IPS-18a (cell line): ENCODE data around the gene LACTBL1.
"Not testable (repeated sequence)": the region's sequence is repeated elsewhere in the genome, so short reads cannot be mapped to it uniquely, and the experiment has no call there.

ENCODE experiments used
- H3K27ac ChIP-seq: one replicate; pipeline ENCODE4 v1.5.1; 2013; ENCODE audit warnings: low read length
- H3K27me3 ChIP-seq: one replicate; pipeline ENCODE4 v1.6.1; 2013; ENCODE audit warnings: mild to moderate bottlenecking, low read length; ENCODE audit not compliant: control insufficient read depth, insufficient read depth
- H3K36me3 ChIP-seq: one replicate; pipeline ENCODE4 v1.6.1; 2013; ENCODE audit warnings: low read depth, low read length; ENCODE audit not compliant: control insufficient read depth
- H3K4me1 ChIP-seq: one replicate; pipeline ENCODE4 v1.6.1; 2013; ENCODE audit warnings: low read depth, low read length; ENCODE audit not compliant: control insufficient read depth
- H3K4me3 ChIP-seq: one replicate; pipeline ENCODE4 v1.5.1; 2013; ENCODE audit warnings: low read length
- H3K9ac ChIP-seq: one replicate; pipeline ENCODE4 v1.6.1; 2013; ENCODE audit warnings: mild to moderate bottlenecking, low read length, moderate library complexity
- H3K9me3 ChIP-seq: one replicate; pipeline ENCODE4 v1.6.1; 2013; ENCODE audit warnings: low read depth, low read length; ENCODE audit not compliant: control insufficient read depth

The LACTBL1 gene

GRCh38 chr1:22958556-22958955 is 14.1 kb downstream of the LACTBL1 start:
- H3K27me3 ChIP-seq, result no peaks in the 10 kb centered on the region
- no peak overlapping the region for H3K4me3 ChIP-seq
- H3K4me1 ChIP-seq, result no peaks in the 10 kb centered on the region

DNA sequence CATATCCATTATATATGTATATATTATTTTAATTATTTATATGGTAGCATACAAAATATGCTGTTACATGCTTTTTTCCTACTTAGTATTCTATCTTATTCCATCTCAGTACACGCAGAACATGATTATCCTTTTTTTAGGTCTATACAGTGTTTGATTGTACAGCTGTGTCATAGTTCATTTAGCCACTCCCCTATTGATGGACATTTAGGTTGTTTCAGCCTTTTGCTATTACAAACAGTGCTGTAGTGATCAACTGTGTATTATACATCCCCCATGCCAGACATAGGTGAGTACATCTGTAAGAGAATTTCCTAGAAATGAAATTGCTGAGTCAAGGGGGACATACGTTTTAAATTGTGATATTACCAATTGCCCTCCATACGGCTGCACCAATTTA is 15.6 kb downstream of the LACTBL1 start:
- Histone ChIP-seq H3K27me3 (no peaks in the 10 kb centered on the region), H3K9ac (no peak overlapping the region), H3K9me3 (no peaks in the 10 kb centered on the region), H3K4me3 (no peak overlapping the region), H3K36me3 (no peaks in the 10 kb centered on the region), H3K4me1 (no peaks in the 10 kb centered on the region), H3K27ac (no peak overlapping the region)

More at GRCh38 chr1:22958556-22958955, 14.1 kb downstream of the LACTBL1 start:
- H3K36me3 ChIP-seq, result no peaks in the 10 kb centered on the region
- H3K9ac ChIP-seq, result no peak overlapping the region
- no peaks in the 10 kb centered on the region for H3K9me3 ChIP-seq
- no peak overlapping the region for H3K27ac ChIP-seq

GRCh38 chr1:22955146-22955545 is 17.5 kb downstream of the LACTBL1 start:
- Histone ChIP-seq H3K9me3 (no peaks in the 10 kb centered on the region), H3K4me3 (no peak overlapping the region), H3K27me3 (no peaks in the 10 kb centered on the region), H3K36me3 (no peaks in the 10 kb centered on the region), H3K9ac (no peak overlapping the region), H3K4me1 (no peaks in the 10 kb centered on the region), H3K27ac (no peak overlapping the region)

GRCh38 chr1:22953740-22954141 is 18.9 kb downstream of the LACTBL1 start:
- no peaks in the 10 kb centered on the region for H3K4me1 ChIP-seq
- no peak overlapping the region for H3K4me3 ChIP-seq
- H3K27me3 ChIP-seq, result no peaks in the 10 kb centered on the region
- no peak overlapping the region for H3K27ac ChIP-seq
- no peaks in the 10 kb centered on the region for H3K36me3 ChIP-seq
- H3K9me3 ChIP-seq, result no peaks in the 10 kb centered on the region
- no peak overlapping the region for H3K9ac ChIP-seq

- no peak overlapping the region for H3K9ac ChIP-seq
- no peaks in the 10 kb centered on the region for H3K27me3 ChIP-seq
- no peak overlapping the region for H3K4me3 ChIP-seq
- H3K9me3 ChIP-seq, result no peaks in the 10 kb centered on the region
- H3K27ac ChIP-seq, result no peak overlapping the region
- H3K36me3 ChIP-seq, result no peaks in the 10 kb centered on the region
- no peaks in the 10 kb centered on the region for H3K4me1 ChIP-seq
Measured at GRCh38 chr1:22953057-22953739, 19.5 kb downstream of the LACTBL1 start.

- Histone ChIP-seq H3K9me3 (no peaks in the 10 kb centered on the region), H3K4me1 (no peaks in the 10 kb centered on the region), H3K36me3 (no peaks in the 10 kb centered on the region), H3K4me3 (no peak overlapping the region), H3K9ac (no peak overlapping the region), H3K27me3 (no peaks in the 10 kb centered on the region), H3K27ac (no peak overlapping the region)
Measured at GRCh38 chr1:22952694-22953056, 20.0 kb downstream of the LACTBL1 start.

DNA sequence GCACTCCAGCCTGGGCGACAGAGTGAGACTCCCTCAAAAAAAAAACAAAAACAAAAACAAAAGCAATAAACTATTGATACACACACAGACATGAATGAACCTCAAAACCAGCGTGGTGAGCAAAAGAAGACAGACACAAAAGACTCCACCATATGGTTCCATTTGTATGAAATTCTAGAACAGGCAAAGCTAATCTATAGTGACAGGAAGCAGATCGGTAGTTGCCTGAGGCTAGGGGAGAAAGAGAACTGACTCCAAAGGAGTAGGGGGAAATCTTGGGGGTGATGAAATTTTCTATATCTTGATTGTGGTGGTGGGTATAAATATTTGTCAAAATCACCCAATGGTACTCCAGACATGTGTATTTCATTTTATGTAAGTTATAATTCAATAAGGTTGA is 20.9 kb downstream of the LACTBL1 start:
- Histone ChIP-seq H3K4me1 (no peaks in the 10 kb centered on the region), H3K36me3 (no peaks in the 10 kb centered on the region), H3K4me3 (no peak overlapping the region), H3K27ac (no peak overlapping the region), H3K27me3 (no peaks in the 10 kb centered on the region), H3K9me3 (no peaks in the 10 kb centered on the region), H3K9ac (no peak overlapping the region)

GRCh38 chr1:22949822-22950331 is 22.8 kb downstream of the LACTBL1 start:
- Histone ChIP-seq H3K4me1 (no peaks in the 10 kb centered on the region), H3K27me3 (no peaks in the 10 kb centered on the region), H3K36me3 (no peaks in the 10 kb centered on the region), H3K4me3 (no peak overlapping the region), H3K9me3 (no peaks in the 10 kb centered on the region), H3K9ac (no peak overlapping the region), H3K27ac (no peak overlapping the region)

- not testable (repeated sequence) for H3K4me1 ChIP-seq, H3K4me3 ChIP-seq, H3K36me3 ChIP-seq, H3K27ac ChIP-seq, H3K9ac ChIP-seq, H3K9me3 ChIP-seq, H3K27me3 ChIP-seq
Measured at GRCh38 chr1:22945171-22945570, 27.5 kb downstream of the LACTBL1 start.

DNA sequence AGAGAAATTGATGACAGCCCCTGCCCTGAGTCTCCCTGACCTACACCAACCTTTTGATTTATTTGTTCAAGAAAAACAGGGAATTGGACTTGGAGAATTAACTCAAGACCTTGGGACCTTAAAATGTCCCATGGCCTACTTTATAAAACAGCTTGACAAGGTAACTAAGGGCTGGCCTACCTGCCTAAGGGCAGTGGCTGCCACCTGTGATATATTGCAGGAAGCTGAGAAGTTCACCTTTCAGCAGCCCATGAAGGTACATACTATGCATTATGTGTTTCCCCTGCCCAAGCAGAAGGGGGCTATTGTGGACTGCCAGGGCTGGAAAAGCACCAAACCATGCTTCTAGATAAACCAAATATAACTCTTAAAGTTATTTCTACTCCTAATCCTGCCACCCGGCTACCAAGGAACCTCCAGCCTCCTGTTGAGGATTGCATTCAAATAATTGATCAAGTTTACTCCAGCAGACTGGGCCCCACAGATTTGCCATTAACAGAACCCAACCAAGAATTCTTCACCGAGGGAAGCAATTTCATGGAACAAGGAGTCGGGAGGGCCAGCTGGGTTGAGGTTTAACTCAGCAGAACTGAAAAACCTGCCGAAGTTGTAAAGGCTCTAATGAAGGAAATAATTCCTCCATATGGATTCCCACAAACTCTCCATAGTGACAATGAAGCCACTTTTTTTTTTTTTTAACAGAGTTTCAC is 28.2 kb downstream of the LACTBL1 start:
- H3K36me3 ChIP-seq, result no peaks in the 10 kb centered on the region
- H3K9me3 ChIP-seq, result no peaks in the 10 kb centered on the region
- H3K27ac ChIP-seq, result no peak overlapping the region
- H3K4me3 ChIP-seq, result no peak overlapping the region
- H3K27me3 ChIP-seq, result no peaks in the 10 kb centered on the region
- H3K9ac ChIP-seq, result no peak overlapping the region
- H3K4me1 ChIP-seq, result no peaks in the 10 kb centered on the region

- Histone ChIP-seq H3K27me3 (no peaks in the 10 kb centered on the region), H3K9ac (no peak overlapping the region), H3K4me3 (no peak overlapping the region), H3K4me1 (no peaks in the 10 kb centered on the region), H3K36me3 (no peaks in the 10 kb centered on the region), H3K27ac (no peak overlapping the region), H3K9me3 (no peaks in the 10 kb centered on the region)
Measured at GRCh38 chr1:22941257-22941656, 31.4 kb downstream of the LACTBL1 start.

DNA sequence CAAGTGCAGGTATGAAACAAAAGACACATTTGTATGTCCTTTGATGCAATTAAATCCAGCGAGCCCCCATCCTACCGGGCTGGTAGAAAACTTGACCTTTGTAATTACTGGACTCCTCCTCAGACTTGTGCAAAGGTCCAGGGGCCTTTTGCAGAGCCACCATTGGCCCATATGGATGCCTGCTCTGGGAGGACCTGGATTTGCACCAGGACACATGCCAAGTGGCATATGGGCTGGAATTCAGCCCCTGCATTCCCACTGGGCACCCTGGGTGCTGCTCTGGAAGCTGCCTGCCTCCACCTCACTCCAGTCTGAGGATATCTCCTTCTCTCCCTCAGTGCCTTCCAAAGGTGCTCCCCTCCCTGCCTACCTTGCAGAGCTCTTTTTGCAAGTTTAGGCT is 36.0 kb downstream of the LACTBL1 start:
- Histone ChIP-seq H3K27ac (no peak overlapping the region), H3K36me3 (no peaks in the 10 kb centered on the region), H3K9ac (no peak overlapping the region), H3K4me3 (no peak overlapping the region), H3K27me3 (no peaks in the 10 kb centered on the region), H3K9me3 (no peaks in the 10 kb centered on the region), H3K4me1 (no peaks in the 10 kb centered on the region)
